H1 (cell line): Measurements from ENCODE around the gene SLTM.

Experiments
- CBX5 ChIP-seq: fragments of 300-800, 300-1000 bp; sonication (generic); IDR thresholded peaks from 2 replicates; pipeline ENCODE4 v1.7.1; 2016; ENCODE audit warnings: antibody characterized with exemption, low read length, low read depth
- CHD2 ChIP-seq: IDR thresholded peaks from 2 replicates; pipeline ENCODE4 v1.6.1; 2012; ENCODE audit warnings: low read length, improper control_type of control experiment
- EP300 ChIP-seq, 2 experiments: IDR thresholded peaks; 1 replicate in 1 of 2; 2 replicates in 1 of 2; pipeline ENCODE4 v1.6.1; 2011 to 2012; ENCODE audit warnings: low read depth in 2 of 2, low read length in 2 of 2, mild to moderate bottlenecking in 2 of 2, borderline replicate concordance in 1 of 2, inconsistent platforms in 1 of 2, moderate library complexity in 1 of 2
- FOSL1 ChIP-seq: IDR thresholded peaks from 2 replicates; pipeline ENCODE4 v1.6.1; 2011; ENCODE audit warnings: mild to moderate bottlenecking, low read depth, low read length, moderate library complexity; ENCODE audit not compliant: insufficient read depth
- JUN ChIP-seq: IDR thresholded peaks from 2 replicates; pipeline ENCODE4 v1.6.1; 2011; ENCODE audit warnings: low read depth, mild to moderate bottlenecking, improper control_type of control experiment, low read length
- JUND ChIP-seq: IDR thresholded peaks from 2 replicates; pipeline ENCODE4 v1.6.1; 2011; ENCODE audit warnings: mild to moderate bottlenecking, improper control_type of control experiment, low read length
- TAF1 ChIP-seq: IDR thresholded peaks from 2 replicates; pipeline ENCODE4 v1.6.1; 2011; ENCODE audit warnings: mild to moderate bottlenecking, low read depth, low read length
- TAF7 ChIP-seq: optimal IDR thresholded peaks from 2 replicates; pipeline ENCODE3; 2011; ENCODE audit warnings: low read depth, mild to moderate bottlenecking, inconsistent platforms, low read length, moderate library complexity, borderline replicate concordance
- TCF12 ChIP-seq: IDR thresholded peaks from 2 replicates; pipeline ENCODE4 v1.6.1; 2011; ENCODE audit warnings: low read depth, mild to moderate bottlenecking, low read length
- TF ChIP-seq, protein P1 (sequence below), 3 experiments: IDR thresholded peaks; 1 replicate in 2 of 3; 2 replicates in 1 of 3; pipeline versions ENCODE4 v1.5.1 to v1.6.1; 2011; ENCODE audit warnings: low read length in 3 of 3, mild to moderate bottlenecking in 3 of 3, inconsistent platforms in 2 of 3, low read depth in 1 of 3, moderate library complexity in 1 of 3; ENCODE audit not compliant: insufficient read depth in 1 of 3; ENCODE audit errors: control extremely low read depth in 1 of 3
- TF ChIP-seq, protein P2 (sequence below): fragments of 300-600 bp; sonication (generic); IDR thresholded peaks from 2 replicates; pipeline ENCODE4 v1.7.1; 2012; ENCODE audit warnings: low read length, moderate library complexity, mild to moderate bottlenecking, inconsistent platforms; ENCODE audit not compliant: insufficient replicate concordance

DNA sequence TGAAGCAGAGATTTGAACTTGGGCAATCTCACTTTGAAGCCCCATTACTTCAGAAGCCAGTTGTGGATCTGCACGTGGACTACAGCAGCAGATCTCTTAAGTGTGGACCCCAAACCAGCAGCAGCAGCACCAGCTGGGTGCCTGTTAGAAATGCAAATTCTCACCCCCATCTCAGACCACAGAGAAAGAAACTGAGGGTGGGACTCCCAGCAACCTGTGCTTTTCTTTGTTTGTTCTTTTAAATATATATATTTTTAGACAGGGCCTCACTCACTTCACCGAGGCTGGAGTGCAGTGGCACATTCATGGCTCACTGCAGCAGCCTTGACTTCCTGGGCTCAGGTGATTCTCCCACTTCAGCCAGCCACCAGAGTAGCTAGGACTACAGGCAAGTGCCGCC is 53.2 kb downstream of the SLTM start:
- TF ChIP-seq FOSL1 (no peak), CHD2 (no peak), CBX5 (no peak), JUN (no peak), TCF12 (no peak), JUND (no peak), EP300 (IDR thresholded peaks at IDR 0.05; ENCODE audit: borderline replicate concordance in 1 of 2, low read depth in 2 of 2, low read length in 2 of 2) (no peak), TAF1 (no peak), TAF7 (no peak)
- TF ChIP-seq, protein P1, sequence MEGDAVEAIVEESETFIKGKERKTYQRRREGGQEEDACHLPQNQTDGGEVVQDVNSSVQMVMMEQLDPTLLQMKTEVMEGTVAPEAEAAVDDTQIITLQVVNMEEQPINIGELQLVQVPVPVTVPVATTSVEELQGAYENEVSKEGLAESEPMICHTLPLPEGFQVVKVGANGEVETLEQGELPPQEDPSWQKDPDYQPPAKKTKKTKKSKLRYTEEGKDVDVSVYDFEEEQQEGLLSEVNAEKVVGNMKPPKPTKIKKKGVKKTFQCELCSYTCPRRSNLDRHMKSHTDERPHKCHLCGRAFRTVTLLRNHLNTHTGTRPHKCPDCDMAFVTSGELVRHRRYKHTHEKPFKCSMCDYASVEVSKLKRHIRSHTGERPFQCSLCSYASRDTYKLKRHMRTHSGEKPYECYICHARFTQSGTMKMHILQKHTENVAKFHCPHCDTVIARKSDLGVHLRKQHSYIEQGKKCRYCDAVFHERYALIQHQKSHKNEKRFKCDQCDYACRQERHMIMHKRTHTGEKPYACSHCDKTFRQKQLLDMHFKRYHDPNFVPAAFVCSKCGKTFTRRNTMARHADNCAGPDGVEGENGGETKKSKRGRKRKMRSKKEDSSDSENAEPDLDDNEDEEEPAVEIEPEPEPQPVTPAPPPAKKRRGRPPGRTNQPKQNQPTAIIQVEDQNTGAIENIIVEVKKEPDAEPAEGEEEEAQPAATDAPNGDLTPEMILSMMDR (IDR thresholded peaks at IDR 0.05; ENCODE audit: control extremely low read depth in 1 of 3, insufficient read depth in 1 of 3, low read depth in 1 of 3, low read length in 3 of 3) = no peak
- TF ChIP-seq, protein P2, sequence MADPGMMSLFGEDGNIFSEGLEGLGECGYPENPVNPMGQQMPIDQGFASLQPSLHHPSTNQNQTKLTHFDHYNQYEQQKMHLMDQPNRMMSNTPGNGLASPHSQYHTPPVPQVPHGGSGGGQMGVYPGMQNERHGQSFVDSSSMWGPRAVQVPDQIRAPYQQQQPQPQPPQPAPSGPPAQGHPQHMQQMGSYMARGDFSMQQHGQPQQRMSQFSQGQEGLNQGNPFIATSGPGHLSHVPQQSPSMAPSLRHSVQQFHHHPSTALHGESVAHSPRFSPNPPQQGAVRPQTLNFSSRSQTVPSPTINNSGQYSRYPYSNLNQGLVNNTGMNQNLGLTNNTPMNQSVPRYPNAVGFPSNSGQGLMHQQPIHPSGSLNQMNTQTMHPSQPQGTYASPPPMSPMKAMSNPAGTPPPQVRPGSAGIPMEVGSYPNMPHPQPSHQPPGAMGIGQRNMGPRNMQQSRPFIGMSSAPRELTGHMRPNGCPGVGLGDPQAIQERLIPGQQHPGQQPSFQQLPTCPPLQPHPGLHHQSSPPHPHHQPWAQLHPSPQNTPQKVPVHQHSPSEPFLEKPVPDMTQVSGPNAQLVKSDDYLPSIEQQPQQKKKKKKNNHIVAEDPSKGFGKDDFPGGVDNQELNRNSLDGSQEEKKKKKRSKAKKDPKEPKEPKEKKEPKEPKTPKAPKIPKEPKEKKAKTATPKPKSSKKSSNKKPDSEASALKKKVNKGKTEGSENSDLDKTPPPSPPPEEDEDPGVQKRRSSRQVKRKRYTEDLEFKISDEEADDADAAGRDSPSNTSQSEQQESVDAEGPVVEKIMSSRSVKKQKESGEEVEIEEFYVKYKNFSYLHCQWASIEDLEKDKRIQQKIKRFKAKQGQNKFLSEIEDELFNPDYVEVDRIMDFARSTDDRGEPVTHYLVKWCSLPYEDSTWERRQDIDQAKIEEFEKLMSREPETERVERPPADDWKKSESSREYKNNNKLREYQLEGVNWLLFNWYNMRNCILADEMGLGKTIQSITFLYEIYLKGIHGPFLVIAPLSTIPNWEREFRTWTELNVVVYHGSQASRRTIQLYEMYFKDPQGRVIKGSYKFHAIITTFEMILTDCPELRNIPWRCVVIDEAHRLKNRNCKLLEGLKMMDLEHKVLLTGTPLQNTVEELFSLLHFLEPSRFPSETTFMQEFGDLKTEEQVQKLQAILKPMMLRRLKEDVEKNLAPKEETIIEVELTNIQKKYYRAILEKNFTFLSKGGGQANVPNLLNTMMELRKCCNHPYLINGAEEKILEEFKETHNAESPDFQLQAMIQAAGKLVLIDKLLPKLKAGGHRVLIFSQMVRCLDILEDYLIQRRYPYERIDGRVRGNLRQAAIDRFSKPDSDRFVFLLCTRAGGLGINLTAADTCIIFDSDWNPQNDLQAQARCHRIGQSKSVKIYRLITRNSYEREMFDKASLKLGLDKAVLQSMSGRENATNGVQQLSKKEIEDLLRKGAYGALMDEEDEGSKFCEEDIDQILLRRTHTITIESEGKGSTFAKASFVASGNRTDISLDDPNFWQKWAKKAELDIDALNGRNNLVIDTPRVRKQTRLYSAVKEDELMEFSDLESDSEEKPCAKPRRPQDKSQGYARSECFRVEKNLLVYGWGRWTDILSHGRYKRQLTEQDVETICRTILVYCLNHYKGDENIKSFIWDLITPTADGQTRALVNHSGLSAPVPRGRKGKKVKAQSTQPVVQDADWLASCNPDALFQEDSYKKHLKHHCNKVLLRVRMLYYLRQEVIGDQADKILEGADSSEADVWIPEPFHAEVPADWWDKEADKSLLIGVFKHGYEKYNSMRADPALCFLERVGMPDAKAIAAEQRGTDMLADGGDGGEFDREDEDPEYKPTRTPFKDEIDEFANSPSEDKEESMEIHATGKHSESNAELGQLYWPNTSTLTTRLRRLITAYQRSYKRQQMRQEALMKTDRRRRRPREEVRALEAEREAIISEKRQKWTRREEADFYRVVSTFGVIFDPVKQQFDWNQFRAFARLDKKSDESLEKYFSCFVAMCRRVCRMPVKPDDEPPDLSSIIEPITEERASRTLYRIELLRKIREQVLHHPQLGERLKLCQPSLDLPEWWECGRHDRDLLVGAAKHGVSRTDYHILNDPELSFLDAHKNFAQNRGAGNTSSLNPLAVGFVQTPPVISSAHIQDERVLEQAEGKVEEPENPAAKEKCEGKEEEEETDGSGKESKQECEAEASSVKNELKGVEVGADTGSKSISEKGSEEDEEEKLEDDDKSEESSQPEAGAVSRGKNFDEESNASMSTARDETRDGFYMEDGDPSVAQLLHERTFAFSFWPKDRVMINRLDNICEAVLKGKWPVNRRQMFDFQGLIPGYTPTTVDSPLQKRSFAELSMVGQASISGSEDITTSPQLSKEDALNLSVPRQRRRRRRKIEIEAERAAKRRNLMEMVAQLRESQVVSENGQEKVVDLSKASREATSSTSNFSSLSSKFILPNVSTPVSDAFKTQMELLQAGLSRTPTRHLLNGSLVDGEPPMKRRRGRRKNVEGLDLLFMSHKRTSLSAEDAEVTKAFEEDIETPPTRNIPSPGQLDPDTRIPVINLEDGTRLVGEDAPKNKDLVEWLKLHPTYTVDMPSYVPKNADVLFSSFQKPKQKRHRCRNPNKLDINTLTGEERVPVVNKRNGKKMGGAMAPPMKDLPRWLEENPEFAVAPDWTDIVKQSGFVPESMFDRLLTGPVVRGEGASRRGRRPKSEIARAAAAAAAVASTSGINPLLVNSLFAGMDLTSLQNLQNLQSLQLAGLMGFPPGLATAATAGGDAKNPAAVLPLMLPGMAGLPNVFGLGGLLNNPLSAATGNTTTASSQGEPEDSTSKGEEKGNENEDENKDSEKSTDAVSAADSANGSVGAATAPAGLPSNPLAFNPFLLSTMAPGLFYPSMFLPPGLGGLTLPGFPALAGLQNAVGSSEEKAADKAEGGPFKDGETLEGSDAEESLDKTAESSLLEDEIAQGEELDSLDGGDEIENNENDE = no peak
